Endothelial cell of umbilical vein (primary cell): ENCODE results near the gene DPEP3. TPM values are rescaled to one million over a fixed set of nuclear protein-coding genes. Genes with fewer than 3 reads are reported as not detected.

Source experiments
- BruUV-seq: library from RNA; stranded (reverse); fragments of 400-500 nt; replicated peaks from 2 replicates; lab custom pipeline; 2021; lab: Mats Ljungman, UMichigan
- CTCF ChIA-PET: fragments of 300-600, 350-600 bp; sonication (Branson Sonifier 250); formaldehyde crosslinking; loops from one replicate; lab custom pipeline; 2021; ENCODE audit warnings: antibody characterized with exemption, inconsistent platforms; lab: Charles Lee
- POLR2A ChIA-PET: fragments of 300-600, 350-600 bp; sonication (Branson Sonifier 250); formaldehyde crosslinking; loops from one replicate; lab custom pipeline; 2021; ENCODE audit warnings: antibody characterized with exemption, inconsistent platforms; lab: Charles Lee
- DNase-seq: peaks from one replicate; pipeline ENCODE4 v3.0.0-alpha.2; 2011; ENCODE audit warnings: low read depth, low spot score
- FAIRE-seq: peaks from 2 replicates; lab custom pipeline; 2011; peaks lifted over from hg19 to GRCh38; lab: Jason Lieb, UNC
- H2AFZ ChIP-seq: 2 replicates; pipeline ENCODE4 v1.6.0; 2012; ENCODE audit warnings: low read depth, low read length, control low read depth, inconsistent platforms
- H3K27ac ChIP-seq: 2 replicates; pipeline ENCODE4 v1.5.1; 2011; ENCODE audit warnings: low read depth, mild to moderate bottlenecking, control low read depth, low read length, moderate library complexity; ENCODE audit not compliant: insufficient read depth
- H3K27me3 ChIP-seq, 2 experiments: 2 replicates each; pipeline versions ENCODE4 v1.6.0 to v1.6.1; 2011; ENCODE audit warnings: low read length in 2 of 2, mixed read lengths in 1 of 2; ENCODE audit not compliant: control insufficient read depth in 2 of 2, insufficient read depth in 2 of 2
- H3K36me3 ChIP-seq, 2 experiments: 2 replicates in 1 of 2; 3 replicates in 1 of 2; pipeline ENCODE4 v1.5.1; 2011; ENCODE audit warnings: low read length in 2 of 2, mild to moderate bottlenecking in 1 of 2, moderate library complexity in 1 of 2; ENCODE audit not compliant: control insufficient read depth in 2 of 2, insufficient read depth in 2 of 2; ENCODE audit errors: extremely low read depth in 1 of 2
- H3K4me1 ChIP-seq: 3 replicates; pipeline ENCODE4 v1.5.1; 2011; ENCODE audit warnings: mild to moderate bottlenecking, low read length; ENCODE audit not compliant: control insufficient read depth, insufficient read depth; ENCODE audit errors: extremely low read depth
- H3K4me2 ChIP-seq: 2 replicates; pipeline ENCODE4 v1.6.1; 2011; ENCODE audit warnings: low read length, control low read depth, mixed read lengths; ENCODE audit not compliant: insufficient read depth
- H3K4me3 ChIP-seq, 3 experiments: fragments of 200-600 bp in 1 of 3; sonication (generic), shearing (Covaris generic) in 1 of 3; replicated peaks in 1 of 3; 2 replicates each; pipeline ENCODE4 v1.5.1; 2011 to 2016; ENCODE audit warnings: control low read depth in 3 of 3, low read length in 3 of 3, mild to moderate bottlenecking in 2 of 3, inconsistent platforms in 1 of 3, low read depth in 1 of 3, moderate library complexity in 1 of 3; ENCODE audit not compliant: insufficient read depth in 1 of 3
- H3K79me2 ChIP-seq: 2 replicates; pipeline ENCODE4 v1.6.0; 2012; ENCODE audit warnings: low read length, inconsistent platforms; ENCODE audit not compliant: control insufficient read depth, insufficient read depth
- H3K9ac ChIP-seq: replicated peaks from 2 replicates; pipeline ENCODE3; 2011; ENCODE audit warnings: low read length, control low read depth; ENCODE audit not compliant: insufficient read depth; ENCODE audit errors: extremely low read depth
- H3K9me1 ChIP-seq: replicated peaks from 3 replicates; pipeline ENCODE4 v1.6.0; 2011; ENCODE audit warnings: mild to moderate bottlenecking, low read length; ENCODE audit not compliant: control insufficient read depth, insufficient read depth; ENCODE audit errors: extremely low read depth
- H3K9me3 ChIP-seq: replicated peaks from 2 replicates; pipeline ENCODE4 v1.5.1; 2012; ENCODE audit warnings: low read length, inconsistent platforms; ENCODE audit not compliant: control insufficient read depth, insufficient read depth
- H4K20me1 ChIP-seq: replicated peaks from 2 replicates; pipeline ENCODE3; 2011; ENCODE audit warnings: mild to moderate bottlenecking, low read length; ENCODE audit not compliant: control insufficient read depth, insufficient read depth; ENCODE audit errors: extremely low read depth
- CTCF ChIP-seq, 2 donors: IDR thresholded peaks; 1 replicate in 1 of 2; 2 replicates in 1 of 2; pipeline ENCODE4 v1.5.1; 2011; ENCODE audit warnings: low read length in 2 of 2, mild to moderate bottlenecking in 2 of 2, moderate library complexity in 2 of 2, control low read depth in 1 of 2, inconsistent platforms in 1 of 2, low read depth in 1 of 2; ENCODE audit not compliant: insufficient read depth in 1 of 2; ENCODE audit errors: extremely low read depth in 1 of 2
- EZH2 ChIP-seq: IDR thresholded peaks from 2 replicates; pipeline ENCODE4 v1.6.1; 2012; ENCODE audit warnings: borderline replicate concordance, low read depth, mild to moderate bottlenecking, moderate library complexity, low read length, inconsistent platforms; ENCODE audit not compliant: severe bottlenecking
- FOS ChIP-seq: IDR thresholded peaks from 2 replicates; pipeline ENCODE4 v1.6.1; 2011; ENCODE audit warnings: mild to moderate bottlenecking, low read length, moderate library complexity, borderline replicate concordance; ENCODE audit not compliant: insufficient read depth
- GATA2 ChIP-seq: IDR thresholded peaks from 2 replicates; pipeline ENCODE4 v1.7.0; 2011; ENCODE audit warnings: low read depth, mild to moderate bottlenecking, moderate library complexity, mixed read lengths, low read length; ENCODE audit not compliant: insufficient read length, insufficient read depth
- JUN ChIP-seq: IDR thresholded peaks from 2 replicates; pipeline ENCODE4 v1.6.1; 2011; ENCODE audit warnings: borderline replicate concordance, low read depth; ENCODE audit not compliant: insufficient read length, insufficient read depth
- MYC ChIP-seq: IDR thresholded peaks from one replicate; pipeline ENCODE4 v1.6.1; 2011; ENCODE audit warnings: mild to moderate bottlenecking, low read depth, low read length
- POLR2A ChIP-seq: IDR thresholded peaks from 2 replicates; pipeline ENCODE4 v1.6.1; 2012; ENCODE audit warnings: low read depth, mild to moderate bottlenecking, control low read depth, low read length
- POLR2AphosphoS5 ChIP-seq: IDR thresholded peaks from 2 replicates; pipeline ENCODE4 v1.6.1; 2012; ENCODE audit warnings: low read depth, mild to moderate bottlenecking, control low read depth, low read length, moderate library complexity; ENCODE audit not compliant: insufficient read depth
- dilution Hi-C: fragments of 300-500 bp; cut with MboI; formaldehyde crosslinking; loops from one replicate; pipeline ENCODE4 v1.15.0; 2019; ENCODE audit warnings: low sequenced_read_pairs; ENCODE audit not compliant: extremely low pct_ligation_motif_present
- intact Hi-C: fragments of 100-400 bp; cut with micrococcal nuclease; formaldehyde crosslinking; loops from one replicate; pipeline ENCODE4 v1.10.0; 2022
- polyA plus RNA-seq, 4 experiments: library from polyadenylated mRNA; depleted of rRNA in 3 of 4; stranded (reverse) in 3 of 4; unstranded in 1 of 4; fragments of >200 nt; gene quantifications; 2 replicates each; pipeline versions ENCODE4 v1.2.1 to v1.2.3, GENCODE V29; 2011 to 2012; ENCODE audit warnings: missing spikeins in 1 of 4
- total RNA-seq: library from RNA; stranded (reverse); gene quantifications from 2 replicates; pipeline ENCODE4 v1.2.3, GENCODE V29; 2021
- TF ChIP-seq, protein P1 (sequence below): IDR thresholded peaks from 2 replicates; pipeline ENCODE4 v1.6.1; 2011; ENCODE audit not compliant: insufficient read depth, insufficient read length

Gene DPEP3
- total and polyA plus RNA-seq, 2 donors (not counting 3 experiments of a cell fraction or from before 2014, with no cell fraction given) = 0.06 TPM; not detected in 1

DNA sequence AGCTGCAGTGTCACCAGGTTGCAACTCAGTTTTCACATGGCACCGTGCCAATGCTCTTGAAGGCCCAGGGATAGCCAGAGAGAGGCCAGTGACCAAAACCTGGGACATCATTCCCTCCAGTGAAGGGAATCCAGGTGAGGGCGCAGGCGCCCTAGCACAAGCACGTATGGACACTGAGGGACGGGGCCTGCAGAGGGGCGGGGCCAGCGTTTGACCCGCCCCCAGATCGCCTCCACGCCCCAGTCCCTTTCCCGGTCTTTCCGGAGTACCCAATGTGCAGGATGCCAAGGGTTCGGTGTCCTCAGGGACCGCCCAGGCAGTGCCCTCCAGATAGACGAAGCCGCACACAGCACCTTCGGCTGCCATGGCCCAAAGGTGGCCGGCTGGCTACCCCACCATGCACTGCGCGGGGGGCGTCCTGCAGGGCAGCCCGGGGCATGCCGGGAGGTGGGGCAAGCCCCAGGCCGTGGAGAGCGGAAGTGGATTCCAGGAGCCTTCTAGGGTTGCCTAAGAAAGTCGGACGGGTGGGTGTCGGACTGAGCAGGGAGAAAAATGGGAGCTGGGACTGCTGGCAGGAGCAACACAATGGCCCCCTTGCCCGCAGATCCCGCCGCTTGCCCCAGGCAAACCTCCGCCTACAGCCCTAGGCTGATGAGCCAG, 16.5 kb downstream of the DPEP3 start:
- H3K9me1 ChIP-seq = no peaks in the 10 kb centered on the region
- H3K27ac ChIP-seq = no peak overlapping the region
- CTCF ChIA-PET = interaction anchor here (1.4 to 2.7 kb wide), 2 partner anchors 77 to 105 kb away, joined by 5 to 8 read pairs; no protein-coding TSS in a partner anchor
- DNase-seq = no peak
- H3K4me1 ChIP-seq = peaks cover 20% of the 10 kb centered on the region
- no peaks in the 10 kb centered on the region for H3K9me3 ChIP-seq
- no peak for FAIRE-seq
- no peaks in the 10 kb centered on the region for H3K27me3 ChIP-seq
- POLR2A ChIA-PET = no interaction called here
- no peak overlapping the region for H3K4me2 ChIP-seq
- H3K4me3 ChIP-seq = no peak overlapping the region
- no TSS peak for BruUV-seq
- dilution Hi-C loops = no loop called here
- no peak overlapping the region for H2AFZ ChIP-seq
- H3K79me2 ChIP-seq = peaks cover 52% of the 10 kb centered on the region
- H3K36me3 ChIP-seq = peaks cover 10 to 39% of the 10 kb centered on the region in 2 experiments
- no peaks in the 10 kb centered on the region for H4K20me1 ChIP-seq
- H3K9ac ChIP-seq = no peak overlapping the region
- no peak for TF ChIP-seq JUN
- TF ChIP-seq MYC = no peak
- TF ChIP-seq CTCF (IDR thresholded peaks at IDR 0.05; ENCODE audit: extremely low read depth in 1 of 2, insufficient read depth in 1 of 2, low read depth in 1 of 2, low read length in 2 of 2) = no peak
- TF ChIP-seq, protein P1, sequence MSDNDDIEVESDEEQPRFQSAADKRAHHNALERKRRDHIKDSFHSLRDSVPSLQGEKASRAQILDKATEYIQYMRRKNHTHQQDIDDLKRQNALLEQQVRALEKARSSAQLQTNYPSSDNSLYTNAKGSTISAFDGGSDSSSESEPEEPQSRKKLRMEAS = no peak
- TF ChIP-seq EZH2 = no peak
- peak; percentile 25 for TF ChIP-seq POLR2AphosphoS5
- no peak for TF ChIP-seq GATA2
- peak; percentile 9 for TF ChIP-seq POLR2A
- TF ChIP-seq FOS = no peak
- intact Hi-C loops = no loop called here
